Stimulated activated CD8-positive, alpha-beta memory T cell treated with anti-CD3 and anti-CD28 coated beads, Interleukin-12 subunit alpha, Interleukin-12 subunit beta, amount 100 ng/mL, for 1 hour (primary cell): ENCODE measurements around the gene CEP95.
"Not testable (repeated sequence)": the region's sequence is repeated elsewhere in the genome, so short reads cannot be mapped to it uniquely, and the experiment has no call there.

Experiments
- DNase-seq: peaks from one replicate; pipeline ENCODE4 v3.0.0-alpha.2; 2020; ENCODE audit warnings: low read depth

The CEP95 gene

GRCh38 chr17:64572682-64573154 is 65.9 kb downstream of the CEP95 start:
- no peak for DNase-seq

DNA sequence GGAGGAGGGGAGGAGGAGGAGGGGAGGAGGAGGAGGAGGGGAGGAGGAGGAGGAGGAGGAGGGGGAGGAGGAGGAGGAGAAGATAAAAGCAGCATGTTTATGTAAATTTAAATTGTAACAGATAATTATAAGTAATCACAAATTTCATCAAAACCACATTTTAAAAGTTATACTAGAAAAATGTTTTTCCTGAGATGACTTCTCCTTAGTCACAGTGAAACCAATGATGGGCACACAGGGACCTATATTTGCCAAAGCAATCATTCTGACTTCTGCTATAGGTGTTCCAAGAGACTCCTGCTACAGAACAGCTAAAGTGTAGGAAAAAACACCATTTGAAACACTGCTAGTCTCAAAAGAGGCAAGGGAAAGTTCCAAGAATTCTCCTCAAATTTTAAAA is 66.4 kb downstream of the CEP95 start:
- no peak for DNase-seq

GRCh38 chr17:64574646-64575045 is 67.9 kb downstream of the CEP95 start:
- DNase-seq, result no peak

DNA sequence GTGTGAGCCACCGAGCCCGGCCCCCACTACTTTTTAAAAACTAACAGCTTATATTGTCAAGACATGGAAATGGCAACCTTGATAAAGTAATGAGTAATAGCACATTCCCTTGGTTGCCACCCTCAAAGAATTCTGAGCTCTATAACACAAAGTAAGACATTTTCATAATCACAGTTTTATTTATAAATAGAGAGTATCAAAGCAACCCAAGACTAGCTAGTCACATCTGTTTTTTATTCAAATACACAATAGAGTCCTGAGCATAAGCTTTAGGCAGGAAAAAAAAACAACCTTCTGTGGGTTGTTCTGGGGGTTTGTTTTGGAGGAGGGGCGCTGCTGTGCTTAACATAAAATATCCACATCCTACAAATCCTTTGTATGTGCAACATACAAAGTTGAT is 68.7 kb downstream of the CEP95 start:
- DNase-seq, result no peak

DNA sequence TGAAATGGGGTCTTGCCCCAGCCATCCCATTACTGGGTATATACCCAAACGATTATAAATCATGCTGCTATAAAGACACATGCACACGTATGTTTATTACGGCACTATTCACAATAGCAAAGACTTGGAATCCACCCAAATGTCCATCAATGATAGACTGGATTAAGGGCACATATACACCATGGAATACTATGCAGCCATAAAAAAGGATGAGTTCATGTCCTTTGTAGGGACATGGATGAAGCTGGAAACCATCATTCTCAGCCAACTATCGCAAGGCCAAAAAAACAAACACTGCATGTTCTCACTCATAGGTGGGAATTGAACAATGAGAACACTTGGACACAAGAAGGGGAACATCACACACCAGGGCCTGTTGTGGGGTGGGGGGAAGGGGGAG is 70.2 kb downstream of the CEP95 start:
- not testable (repeated sequence) for DNase-seq

DNA sequence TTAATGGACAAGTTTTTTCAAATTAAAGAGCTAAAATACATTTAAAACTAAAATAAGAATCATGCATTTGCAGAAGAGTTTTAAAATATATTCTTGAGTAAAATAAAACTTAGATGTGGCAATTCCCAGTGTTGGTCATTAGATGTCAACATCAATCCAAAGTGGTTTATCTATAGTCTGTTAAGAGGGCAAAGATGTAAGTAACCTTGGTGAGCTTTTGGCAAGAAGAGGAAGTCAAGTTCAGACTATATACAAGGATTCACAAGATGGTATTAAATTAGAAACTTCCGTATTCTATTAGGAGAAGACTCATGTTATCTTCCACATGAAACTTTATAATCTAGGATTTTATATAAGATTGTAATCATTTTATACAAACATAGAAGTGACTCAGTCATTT is 73.1 kb downstream of the CEP95 start:
- DNase-seq, result no peak

DNA sequence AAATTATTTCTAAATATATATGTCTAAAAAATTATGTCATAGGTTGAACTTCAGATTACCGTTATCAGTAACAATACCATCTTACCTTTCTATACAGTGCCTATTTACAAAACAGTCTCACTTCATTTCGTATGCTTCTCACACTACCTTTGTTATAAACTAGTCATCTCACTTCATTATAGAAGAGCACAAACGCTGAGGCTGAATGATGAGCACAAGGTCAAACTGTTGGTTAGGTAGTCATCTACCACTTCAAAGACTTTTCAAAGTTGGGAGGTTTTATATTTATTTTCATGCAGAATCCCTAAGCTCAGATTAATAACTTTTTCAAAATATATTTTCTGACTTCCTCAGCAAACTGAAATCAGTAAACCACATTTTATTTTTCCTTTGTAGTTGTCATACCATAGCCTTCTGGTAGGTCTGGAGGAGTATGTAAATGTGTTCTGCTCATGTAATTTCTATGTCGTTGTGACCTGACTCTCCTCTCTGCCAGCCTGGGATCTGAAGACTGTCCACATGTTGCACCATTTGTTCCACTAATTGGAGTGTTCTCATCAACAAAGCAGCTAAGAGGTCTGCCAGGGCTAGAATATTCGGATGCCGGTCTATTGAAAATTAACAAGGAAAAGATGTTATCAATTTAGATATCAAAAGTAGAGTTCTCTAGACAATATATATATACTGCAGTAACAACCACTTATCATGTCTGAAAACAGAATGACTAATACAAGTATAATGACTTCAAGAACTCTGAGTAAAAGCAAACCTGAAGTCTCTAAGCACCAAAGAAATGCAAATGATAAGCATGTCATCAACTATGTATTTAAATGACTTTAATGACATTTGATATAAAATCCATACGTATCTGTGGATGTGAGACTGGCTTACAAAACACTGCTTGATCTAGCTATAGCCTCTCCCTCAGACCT is 73.9 kb downstream of the CEP95 start:
- no peak for DNase-seq

DNA sequence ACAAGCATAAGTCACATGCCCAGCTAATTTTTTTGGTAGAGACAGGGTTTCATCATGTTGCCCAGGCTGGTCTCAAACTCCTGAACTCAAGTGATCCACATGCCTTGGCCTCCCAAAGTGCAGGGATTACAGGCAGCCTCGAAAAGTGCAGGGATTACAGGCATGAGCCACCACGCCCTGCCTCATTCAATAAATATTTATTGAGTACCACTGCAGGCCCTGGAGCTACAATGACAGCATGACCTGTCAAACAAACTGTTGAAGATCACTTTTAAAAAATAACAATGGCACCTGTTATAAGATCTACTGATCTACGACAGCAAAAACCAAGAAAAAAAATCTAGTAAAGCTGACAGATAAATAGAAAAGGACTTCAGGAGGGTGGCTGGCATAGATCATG is 76.3 kb downstream of the CEP95 start:
- no peak for DNase-seq

- no peak for DNase-seq
Measured at GRCh38 chr17:64585146-64585545, 78.4 kb downstream of the CEP95 start.
